GM10266 (cell line): Measurements from ENCODE around the gene UQCC2.

ENCODE experiments used
- DNase-seq: peaks from one replicate; pipeline ENCODE4 v3.0.0; 2012; ENCODE audit errors: extremely low spot score
- CTCF ChIP-seq: IDR thresholded peaks from 2 replicates; pipeline ENCODE4 v1.5.1; 2012; ENCODE audit warnings: mild to moderate bottlenecking, low read depth; ENCODE audit not compliant: control insufficient read depth, insufficient read depth; ENCODE audit errors: missing control alignments

The UQCC2 gene

GRCh38 chr6:33742837-33743236 is 31.3 kb upstream of the UQCC2 start:
- no peak for DNase-seq
- TF ChIP-seq CTCF: no peak

- no peak for TF ChIP-seq CTCF
- DNase-seq: no peak
Observed at GRCh38 chr6:33742092-33742491, 30.6 kb upstream of the UQCC2 start.

GRCh38 chr6:33740794-33741193 is 29.3 kb upstream of the UQCC2 start:
- DNase-seq: no peak
- no peak for TF ChIP-seq CTCF

GRCh38 chr6:33740204-33740608 is 28.7 kb upstream of the UQCC2 start:
- DNase-seq: no peak
- no peak for TF ChIP-seq CTCF

- DNase-seq: no peak
- TF ChIP-seq CTCF: no peak
Observed at GRCh38 chr6:33739571-33739970, 28.1 kb upstream of the UQCC2 start.

GRCh38 chr6:33738879-33739278 is 27.4 kb upstream of the UQCC2 start:
- no peak for TF ChIP-seq CTCF
- no peak for DNase-seq

- TF ChIP-seq CTCF: no peak
- no peak for DNase-seq
Observed at GRCh38 chr6:33738153-33738552, 26.7 kb upstream of the UQCC2 start.
